Stimulated activated CD4-positive, alpha-beta T cell treated with anti-CD3 and anti-CD28 coated beads, Interleukin-4, amount 100 ng/mL, for 24 hours (primary cell): ENCODE measurements around the gene ZSCAN10.
"Not testable (repeated sequence)": the region's sequence is repeated elsewhere in the genome, so short reads cannot be mapped to it uniquely, and the experiment has no call there.

ENCODE experiments used
- DNase-seq: peaks from one replicate; pipeline ENCODE4 v3.0.0-alpha.2; 2020

ZSCAN10 gene

DNA sequence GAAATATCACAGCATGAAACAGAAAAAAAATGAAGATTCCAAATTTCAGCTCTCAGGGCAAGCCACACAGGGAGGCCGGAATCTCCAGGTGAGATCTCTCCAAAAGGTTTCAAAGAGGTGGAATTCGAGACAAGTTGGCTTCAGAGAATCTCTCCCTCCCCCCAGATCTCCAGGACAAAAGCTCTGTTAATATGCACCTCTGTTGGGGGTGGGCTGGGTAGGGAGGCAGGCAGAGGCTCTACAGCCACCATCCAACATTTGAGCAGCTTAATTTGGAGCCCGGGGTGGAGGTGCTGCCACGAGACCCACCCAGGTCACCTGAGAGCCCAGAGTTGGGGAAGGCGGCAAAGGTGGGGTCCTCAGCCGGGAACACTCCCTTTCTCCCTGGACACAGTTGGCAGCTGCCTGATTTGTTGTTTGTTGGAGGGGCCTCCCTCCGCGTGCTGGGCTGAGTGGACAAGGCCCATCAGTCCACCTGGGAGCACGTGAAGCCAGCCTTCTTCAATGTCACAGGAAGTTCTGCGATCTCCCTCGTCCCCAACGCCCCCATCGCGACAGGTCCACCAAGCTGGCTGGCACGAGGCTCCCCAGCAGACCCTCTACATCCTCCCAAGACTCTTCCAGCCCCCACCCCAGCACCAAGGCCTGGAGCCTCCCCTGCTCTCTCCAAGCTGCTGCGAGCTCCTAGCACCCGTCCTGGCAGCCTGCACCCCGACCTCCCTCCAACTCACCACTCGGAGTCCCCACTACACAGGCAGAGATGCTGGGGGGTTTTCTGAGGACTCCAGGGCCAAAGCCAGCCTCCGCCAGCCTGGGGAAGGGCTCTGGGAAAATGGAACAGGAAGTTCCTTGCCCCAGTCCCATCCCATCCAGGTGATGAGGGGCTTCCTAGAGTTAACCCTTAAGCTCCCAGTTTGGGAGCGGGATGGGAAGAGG is at the start of gene ZSCAN10:
Gene ZSCAN10 (minus strand): TSS at position 836 of the 936 bp plus-strand sequence. CDS start 6,357 bp downstream, outside the sequence.
- DNase-seq: no peak

- no peak for DNase-seq
These were observed 49.4 kb upstream of the ZSCAN10 start for GRCh38 chr16:3148256-3149192.

DNA sequence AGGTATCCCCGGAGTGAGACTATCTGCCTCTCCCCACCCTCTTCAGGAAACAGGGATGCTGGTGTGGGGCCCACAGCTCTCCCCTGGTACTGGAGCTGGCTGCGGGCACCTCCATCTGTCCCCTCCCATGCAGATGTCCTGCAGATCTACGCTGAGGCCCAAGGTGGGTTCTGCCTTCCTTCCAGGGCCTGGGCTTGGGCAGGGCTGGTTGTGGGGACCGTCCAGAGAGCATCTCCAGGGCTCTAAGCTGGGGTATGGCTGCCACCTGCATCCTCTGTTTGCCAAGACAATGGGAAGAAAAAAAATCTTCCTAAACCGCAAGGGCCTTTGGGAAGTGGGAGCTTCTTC is 48.6 kb upstream of the ZSCAN10 start:
- DNase-seq: no peak

DNA sequence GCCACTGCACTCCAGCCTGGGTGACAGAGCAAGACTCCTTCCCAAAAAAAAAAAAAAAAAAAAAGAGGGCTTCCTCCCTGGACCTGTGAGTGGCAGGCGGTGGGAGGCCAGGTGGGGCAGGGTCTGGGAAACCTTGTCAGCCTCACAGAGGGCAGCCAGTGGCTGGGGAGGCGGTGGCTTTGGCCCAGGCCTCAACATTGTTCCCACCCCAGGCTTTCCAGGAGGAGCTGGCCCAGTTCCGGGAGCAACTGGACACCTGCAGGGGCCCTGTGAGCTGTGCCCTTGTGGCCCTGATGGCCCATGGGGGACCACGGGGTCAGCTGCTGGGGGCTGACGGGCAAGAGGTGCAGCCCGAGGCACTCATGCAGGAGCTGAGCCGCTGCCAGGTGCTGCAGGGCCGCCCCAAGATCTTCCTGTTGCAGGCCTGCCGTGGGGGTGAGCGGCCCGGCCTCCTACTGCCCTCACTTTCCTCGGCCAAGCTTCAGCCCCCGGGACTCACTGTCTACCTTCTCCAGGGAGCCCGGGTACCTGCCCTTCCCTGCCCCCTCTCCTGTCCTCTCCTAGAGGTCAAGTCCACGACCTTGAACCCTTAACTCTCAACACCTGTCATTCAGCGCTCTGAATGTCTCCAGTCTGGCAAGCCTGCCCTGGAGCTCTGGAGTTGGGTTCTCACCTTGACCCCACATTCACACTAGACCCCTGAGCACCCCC is 48.1 kb upstream of the ZSCAN10 start:
- no peak for DNase-seq

DNA sequence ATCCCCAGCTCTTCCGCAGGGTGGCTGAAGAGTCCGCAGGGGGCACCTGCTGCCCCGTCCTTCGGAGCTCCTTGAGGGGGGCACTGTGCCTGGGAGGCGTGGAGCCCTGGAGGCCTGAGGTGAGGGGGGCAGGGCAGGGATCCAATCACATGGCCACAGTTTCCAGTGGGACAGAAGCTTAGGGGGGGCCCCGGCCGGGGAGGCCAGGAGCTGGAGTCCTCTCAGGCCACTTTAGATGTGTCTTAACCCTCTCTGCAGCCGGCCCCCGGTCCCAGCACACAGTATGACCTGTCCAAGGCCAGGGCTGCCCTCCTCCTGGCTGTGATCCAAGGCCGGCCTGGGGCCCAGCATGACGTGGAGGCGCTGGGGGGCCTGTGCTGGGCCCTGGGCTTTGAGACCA is 46.6 kb upstream of the ZSCAN10 start:
- no peak for DNase-seq

DNA sequence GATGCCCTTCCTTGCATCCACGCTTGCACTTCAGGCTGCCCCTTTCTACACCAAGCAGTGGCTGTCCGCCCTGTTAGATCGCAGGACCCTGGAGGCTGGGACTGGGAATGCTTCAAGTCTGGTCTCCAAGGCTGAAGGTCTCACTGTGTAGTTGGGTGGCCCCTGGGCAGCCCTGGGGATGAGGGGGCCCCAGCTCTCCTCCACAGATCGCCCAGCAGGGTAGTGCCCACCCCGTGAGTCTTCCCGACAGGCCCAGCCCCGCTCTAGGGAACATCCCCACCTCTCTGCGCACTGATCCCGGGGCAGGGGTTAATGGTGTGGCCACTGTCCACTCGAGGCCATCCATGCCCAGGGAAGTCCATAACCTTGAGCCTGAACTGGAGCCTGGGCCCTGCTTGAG is 46.1 kb upstream of the ZSCAN10 start:
- no peak for DNase-seq

GRCh38 chr16:3144321-3144983 is 45.4 kb upstream of the ZSCAN10 start:
- DNase-seq: no peak

DNA sequence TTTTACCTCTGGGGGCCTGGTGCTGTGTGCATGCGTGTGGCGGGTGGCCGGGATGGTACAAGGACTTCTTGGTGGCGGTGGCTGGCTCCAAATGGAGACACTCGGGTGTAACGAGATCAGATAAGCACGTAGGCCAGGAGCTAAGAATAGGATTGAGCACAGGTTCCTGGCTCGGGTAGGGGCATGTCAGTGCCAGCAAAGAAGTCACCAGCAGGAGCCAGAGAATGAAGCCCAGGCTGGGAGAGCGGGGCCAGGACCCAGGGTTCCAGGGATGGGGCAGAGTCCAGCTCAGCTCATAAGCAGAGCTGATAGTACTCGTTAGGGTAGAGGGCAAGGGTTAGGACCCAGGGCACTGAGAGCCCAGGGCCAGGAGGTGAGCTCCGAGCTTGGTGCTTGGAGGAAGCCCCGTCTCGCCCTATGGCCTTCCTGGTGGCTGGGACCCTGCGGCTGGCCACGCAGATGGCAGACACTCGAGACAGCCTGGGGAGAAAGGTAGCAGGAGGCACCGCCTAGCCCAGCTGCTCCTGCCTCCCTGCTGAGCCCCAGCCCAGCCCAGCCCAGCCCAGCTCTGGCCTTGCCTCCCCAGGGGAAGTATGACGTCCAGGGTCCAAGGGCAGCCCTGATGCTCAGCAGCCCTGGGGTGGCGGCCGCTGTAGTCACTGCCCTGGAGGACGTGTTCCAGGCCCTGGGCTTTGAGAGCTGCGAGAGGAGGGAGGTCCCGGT is 44.7 kb upstream of the ZSCAN10 start:
- no peak for DNase-seq

GRCh38 chr16:3143189-3143588 is 44.1 kb upstream of the ZSCAN10 start:
- DNase-seq: no peak

- no peak for DNase-seq
These were observed 43.7 kb upstream of the ZSCAN10 start for GRCh38 chr16:3142770-3143169.

GRCh38 chr16:3142327-3142726 is 43.2 kb upstream of the ZSCAN10 start:
- DNase-seq: no peak

- no peak for DNase-seq
These were observed 42.8 kb upstream of the ZSCAN10 start for GRCh38 chr16:3141781-3142311.

DNA sequence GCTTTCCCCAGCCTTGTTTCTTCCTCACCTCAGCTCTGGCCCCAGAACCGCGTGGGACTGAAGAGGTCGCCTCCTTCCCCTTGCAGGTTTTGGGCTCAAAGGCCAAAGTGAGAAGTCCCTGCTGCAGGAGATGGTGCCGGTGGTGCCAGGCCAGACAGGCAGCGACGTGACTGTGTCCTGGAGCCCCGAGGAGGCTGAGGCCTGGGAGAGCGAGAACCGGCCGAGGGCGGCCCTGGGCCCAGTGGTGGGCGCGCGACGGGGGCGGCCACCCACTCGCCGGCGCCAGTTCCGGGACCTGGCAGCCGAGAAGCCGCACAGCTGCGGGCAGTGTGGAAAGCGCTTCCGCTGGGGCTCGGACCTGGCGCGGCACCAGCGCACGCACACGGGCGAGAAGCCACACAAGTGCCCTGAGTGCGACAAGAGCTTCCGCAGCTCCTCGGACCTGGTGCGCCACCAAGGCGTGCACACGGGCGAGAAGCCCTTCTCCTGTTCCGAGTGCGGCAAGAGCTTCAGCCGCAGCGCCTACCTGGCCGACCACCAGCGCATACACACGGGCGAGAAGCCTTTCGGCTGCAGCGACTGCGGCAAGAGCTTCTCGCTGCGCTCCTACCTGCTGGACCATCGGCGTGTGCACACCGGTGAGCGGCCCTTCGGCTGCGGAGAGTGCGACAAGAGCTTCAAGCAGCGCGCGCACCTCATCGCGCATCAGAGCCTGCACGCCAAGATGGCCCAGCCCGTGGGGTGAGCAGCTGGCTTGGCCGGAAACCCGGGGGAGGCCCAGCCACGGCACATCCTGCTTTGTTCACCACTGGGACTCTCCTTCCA is 41.7 kb upstream of the ZSCAN10 start:
- no peak for DNase-seq

GRCh38 chr16:3139561-3139960 is 40.5 kb upstream of the ZSCAN10 start:
- DNase-seq: not testable (repeated sequence)

- DNase-seq: no peak
These were observed 39.8 kb upstream of the ZSCAN10 start for GRCh38 chr16:3138823-3139426.

DNA sequence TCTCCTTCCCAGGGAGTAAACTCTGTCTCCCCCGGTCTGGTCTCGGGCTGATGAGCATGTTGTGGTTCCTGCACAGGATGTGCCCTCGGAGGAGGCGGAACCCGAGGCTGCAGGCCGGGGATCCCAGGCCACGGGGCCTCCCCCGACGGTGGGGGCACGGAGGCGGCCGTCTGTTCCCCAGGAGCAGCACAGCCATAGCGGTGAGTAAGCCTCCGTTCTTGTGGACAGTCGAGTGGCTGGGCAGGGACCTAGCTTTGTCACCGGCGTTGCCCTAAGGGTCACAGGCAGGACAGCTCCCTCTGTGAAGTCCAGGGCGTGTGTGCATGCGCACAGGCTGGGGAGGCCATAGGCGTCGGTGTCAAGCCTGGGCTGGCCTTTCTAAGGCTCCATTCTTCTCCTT is 39.2 kb upstream of the ZSCAN10 start:
- DNase-seq: no peak

DNA sequence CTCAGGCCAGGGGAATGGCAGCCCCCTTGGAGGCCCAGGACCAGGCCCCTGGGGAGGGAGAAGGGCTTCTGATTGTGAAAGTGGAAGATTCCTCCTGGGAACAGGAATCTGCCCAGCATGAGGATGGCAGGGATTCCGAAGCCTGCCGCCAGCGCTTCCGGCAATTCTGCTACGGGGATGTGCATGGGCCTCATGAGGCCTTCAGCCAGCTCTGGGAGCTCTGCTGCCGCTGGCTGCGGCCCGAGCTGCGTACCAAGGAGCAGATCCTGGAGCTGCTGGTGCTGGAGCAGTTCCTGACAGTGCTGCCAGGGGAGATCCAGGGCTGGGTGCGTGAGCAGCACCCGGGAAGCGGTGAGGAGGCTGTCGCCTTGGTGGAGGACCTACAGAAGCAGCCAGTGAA is 38.2 kb upstream of the ZSCAN10 start:
- no peak for DNase-seq

- DNase-seq: peak; percentile 19
These were observed 36.1 kb upstream of the ZSCAN10 start for GRCh38 chr16:3135126-3135715.

- DNase-seq: peak; percentile 94
These were observed 35.4 kb upstream of the ZSCAN10 start, which contains the start of gene ZNF213 for GRCh38 chr16:3134338-3135125. Gene ZNF213 (plus strand): TSS chr16:3135029. CDS start chr16:3137281, 2,252 bp downstream.
